Measurements from ENCODE around the gene NCOR1. TPM values are rescaled to one million over a fixed set of nuclear protein-coding genes. Genes with fewer than 3 reads are reported as not detected.

Gene NCOR1
- total and polyA plus RNA-seq, 2 experiments from 2014 or later: 109 to 119 TPM

DNA sequence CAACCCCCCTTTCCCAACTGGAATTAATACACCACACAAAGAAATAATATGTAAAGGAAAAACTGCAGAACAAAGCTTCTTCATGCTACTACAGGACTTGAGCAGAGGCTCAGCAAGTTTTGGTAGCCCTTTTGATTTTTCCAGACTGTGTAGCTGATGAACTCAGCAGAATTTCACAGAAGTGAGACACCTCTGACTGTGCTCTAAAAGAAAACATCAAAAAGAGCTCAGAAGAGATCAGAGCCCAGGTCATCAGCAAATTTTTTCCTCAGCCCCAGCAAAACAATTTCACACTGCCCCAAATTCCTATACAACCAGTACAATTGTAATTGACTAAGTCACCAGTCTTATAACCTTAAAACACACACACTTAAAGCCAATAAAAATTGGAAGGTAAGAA lies 177.7 kb downstream of the NCOR1 start:
- H3K36me3 ChIP-seq: peaks cover 58% of the 10 kb centered on the region

DNA sequence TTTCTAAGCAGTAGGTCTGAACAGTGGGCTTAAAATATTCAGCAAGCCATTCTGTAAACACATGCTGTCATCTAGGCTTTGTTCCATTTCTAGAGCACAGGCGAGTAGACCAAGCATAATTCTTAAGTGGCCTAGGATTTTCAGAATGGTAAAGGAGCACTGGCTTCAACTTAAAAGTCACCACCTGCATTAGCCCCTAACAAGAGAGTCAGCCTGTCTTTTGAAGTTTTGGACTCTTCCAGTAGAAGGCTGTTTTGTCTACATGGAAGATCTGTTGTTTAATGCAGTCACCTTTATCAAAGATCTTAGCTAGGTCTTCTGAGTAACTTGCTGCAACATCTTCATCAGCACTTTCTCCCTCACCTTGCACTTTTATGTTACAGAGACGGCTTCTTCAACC lies 179.1 kb downstream of the NCOR1 start:
- H3K36me3 ChIP-seq: peaks cover 58% of the 10 kb centered on the region
- H3K9me3 ChIP-seq (ENCODE audit: low read depth): no peaks in the 10 kb centered on the region
- no peaks in the 10 kb centered on the region for H3K4me1 ChIP-seq (ENCODE audit: low read depth)
- H3K4me3 ChIP-seq: no peak overlapping the region
- TF ChIP-seq, protein P1, sequence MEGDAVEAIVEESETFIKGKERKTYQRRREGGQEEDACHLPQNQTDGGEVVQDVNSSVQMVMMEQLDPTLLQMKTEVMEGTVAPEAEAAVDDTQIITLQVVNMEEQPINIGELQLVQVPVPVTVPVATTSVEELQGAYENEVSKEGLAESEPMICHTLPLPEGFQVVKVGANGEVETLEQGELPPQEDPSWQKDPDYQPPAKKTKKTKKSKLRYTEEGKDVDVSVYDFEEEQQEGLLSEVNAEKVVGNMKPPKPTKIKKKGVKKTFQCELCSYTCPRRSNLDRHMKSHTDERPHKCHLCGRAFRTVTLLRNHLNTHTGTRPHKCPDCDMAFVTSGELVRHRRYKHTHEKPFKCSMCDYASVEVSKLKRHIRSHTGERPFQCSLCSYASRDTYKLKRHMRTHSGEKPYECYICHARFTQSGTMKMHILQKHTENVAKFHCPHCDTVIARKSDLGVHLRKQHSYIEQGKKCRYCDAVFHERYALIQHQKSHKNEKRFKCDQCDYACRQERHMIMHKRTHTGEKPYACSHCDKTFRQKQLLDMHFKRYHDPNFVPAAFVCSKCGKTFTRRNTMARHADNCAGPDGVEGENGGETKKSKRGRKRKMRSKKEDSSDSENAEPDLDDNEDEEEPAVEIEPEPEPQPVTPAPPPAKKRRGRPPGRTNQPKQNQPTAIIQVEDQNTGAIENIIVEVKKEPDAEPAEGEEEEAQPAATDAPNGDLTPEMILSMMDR (IDR thresholded peaks at IDR 0.05; ENCODE audit: low read depth, low read length): no peak
- no peak overlapping the region for H3K27ac ChIP-seq
- DNase-seq (ENCODE audit: low read depth in 1 of 2, low spot score in 1 of 2): no peak
- no peaks in the 10 kb centered on the region for H3K27me3 ChIP-seq

More for the DNA sequence above, 177.7 kb downstream of the NCOR1 start:
- no peak for DNase-seq (ENCODE audit: low read depth in 1 of 2, low spot score in 1 of 2)
- H3K27me3 ChIP-seq: no peaks in the 10 kb centered on the region
- peak overlapping the region; percentile 57 for H3K27ac ChIP-seq
- H3K4me1 ChIP-seq (ENCODE audit: low read depth): no peaks in the 10 kb centered on the region
- TF ChIP-seq, protein P1 (IDR thresholded peaks at IDR 0.05; ENCODE audit: low read depth, low read length): no peak
- no peaks in the 10 kb centered on the region for H3K9me3 ChIP-seq (ENCODE audit: low read depth)
- H3K4me3 ChIP-seq: no peak overlapping the region

DNA sequence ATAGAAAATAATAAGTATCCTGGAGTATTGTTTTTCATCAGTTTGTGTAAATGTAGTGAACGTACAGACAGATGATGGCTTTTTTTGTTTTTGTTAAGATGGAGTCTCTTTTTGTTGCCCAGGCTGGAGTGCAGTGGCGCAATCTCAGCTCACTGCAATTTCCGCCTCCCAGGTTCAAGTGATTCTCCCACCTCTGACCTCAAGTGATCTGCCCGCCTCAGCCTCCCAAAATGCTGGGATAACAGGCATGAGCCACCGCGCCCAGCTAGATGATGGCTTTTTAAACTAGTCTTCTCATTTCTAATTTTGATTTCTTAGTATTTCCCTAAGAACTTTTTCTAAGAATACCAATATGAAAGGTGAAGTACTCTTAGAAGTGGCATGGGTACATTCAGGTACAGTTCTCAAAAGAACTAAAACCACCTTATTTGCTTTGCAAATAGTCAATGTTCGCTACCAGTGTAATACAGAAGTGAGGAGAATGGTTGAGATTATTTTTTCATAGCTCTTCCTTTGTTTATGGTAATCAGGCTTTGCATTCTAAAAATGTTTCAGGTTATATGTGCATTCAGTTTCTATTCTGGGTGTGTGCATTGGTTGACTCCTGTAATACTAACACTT lies 181.5 kb downstream of the NCOR1 start:
- no peak overlapping the region for H3K27ac ChIP-seq
- no peaks in the 10 kb centered on the region for H3K27me3 ChIP-seq
- no peak overlapping the region for H3K4me3 ChIP-seq
- H3K4me1 ChIP-seq (ENCODE audit: low read depth): no peaks in the 10 kb centered on the region
- no peaks in the 10 kb centered on the region for H3K9me3 ChIP-seq (ENCODE audit: low read depth)
- no peak for DNase-seq (ENCODE audit: low read depth in 1 of 2, low spot score in 1 of 2)
- H3K36me3 ChIP-seq: peaks cover 75% of the 10 kb centered on the region
- TF ChIP-seq, protein P1 (IDR thresholded peaks at IDR 0.05; ENCODE audit: low read depth, low read length): no peak

DNA sequence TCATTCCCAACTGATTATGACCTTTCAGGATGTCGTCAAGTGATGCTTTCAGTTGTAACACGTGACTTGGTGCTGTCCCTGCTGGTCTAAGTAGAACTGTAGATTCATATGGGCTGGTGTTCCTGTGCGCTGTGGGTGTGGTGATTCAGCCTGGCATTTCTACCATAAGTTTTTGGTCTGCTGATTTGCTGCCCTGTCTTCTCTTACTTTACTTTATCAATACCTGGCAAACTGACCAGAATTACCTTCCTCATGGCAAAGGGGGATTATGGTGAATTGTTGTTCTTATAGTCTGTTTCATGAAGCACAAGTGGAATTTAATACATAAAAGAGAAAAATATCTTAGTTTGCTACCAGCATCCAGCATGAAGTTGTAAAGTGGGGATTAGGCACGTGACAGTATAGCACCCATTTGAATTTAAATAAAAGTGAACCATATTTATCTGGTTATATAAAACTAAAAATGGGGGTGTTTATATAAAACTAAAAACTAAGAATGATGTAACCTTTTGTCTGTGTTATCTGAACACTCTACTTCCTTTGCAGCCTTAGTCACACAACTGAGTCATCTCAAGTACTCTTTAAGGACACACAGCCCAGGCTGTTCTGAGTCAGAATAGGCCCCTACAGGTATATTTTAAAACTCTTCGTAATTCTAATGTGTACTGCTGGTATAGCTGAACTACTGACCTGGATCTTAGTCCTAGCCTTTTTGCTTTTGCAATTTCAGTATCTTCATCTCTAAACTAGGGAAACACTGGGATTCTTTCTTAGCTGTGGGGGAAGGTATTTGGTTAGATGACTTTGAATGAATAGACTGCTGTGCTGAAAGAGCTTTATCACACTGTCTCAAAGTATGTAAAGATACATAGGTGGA lies 187.4 kb downstream of the NCOR1 start:
- Histone ChIP-seq H3K27ac (peak overlapping the region; percentile 42), H3K4me3 (no peak overlapping the region), H3K9me3 (ENCODE audit: low read depth) (no peaks in the 10 kb centered on the region), H3K36me3 (peaks cover 79% of the 10 kb centered on the region), H3K27me3 (no peaks in the 10 kb centered on the region), H3K4me1 (ENCODE audit: low read depth) (no peaks in the 10 kb centered on the region)
- TF ChIP-seq, protein P1 (IDR thresholded peaks at IDR 0.05; ENCODE audit: low read depth, low read length): no peak
- DNase-seq (ENCODE audit: low read depth in 1 of 2, low spot score in 1 of 2): peak in 1 of 2 donors; percentile 85

DNA sequence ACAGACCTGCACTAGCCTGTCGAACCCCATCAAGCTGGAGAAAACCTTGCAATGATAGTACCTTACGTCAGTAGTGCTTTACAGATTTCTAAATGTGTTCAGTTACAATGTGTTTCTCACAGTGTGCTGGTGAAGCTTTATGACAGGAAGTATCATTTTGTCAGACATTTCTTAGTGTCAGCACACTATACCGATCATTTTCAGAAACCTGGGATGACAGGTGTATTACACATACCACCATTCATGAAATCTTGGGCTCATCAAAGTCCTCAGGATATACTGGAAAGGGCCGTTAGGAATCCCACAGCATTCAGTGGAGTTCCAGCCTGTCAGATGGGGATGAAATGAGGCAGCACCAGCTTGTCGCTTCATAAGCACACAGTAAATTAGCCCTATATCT lies 188.4 kb downstream of the NCOR1 start:
- H3K27me3 ChIP-seq: no peaks in the 10 kb centered on the region
- H3K4me1 ChIP-seq (ENCODE audit: low read depth): no peaks in the 10 kb centered on the region
- no peak overlapping the region for H3K4me3 ChIP-seq
- H3K27ac ChIP-seq: peak overlapping the region; percentile 2
- peaks cover 76% of the 10 kb centered on the region for H3K36me3 ChIP-seq
- TF ChIP-seq, protein P1 (IDR thresholded peaks at IDR 0.05; ENCODE audit: low read depth, low read length): no peak
- H3K9me3 ChIP-seq (ENCODE audit: low read depth): no peaks in the 10 kb centered on the region
- no peak for DNase-seq (ENCODE audit: low read depth in 1 of 2, low spot score in 1 of 2)
